ENCODE data around the gene CKMT2. TPM values are rescaled to one million over a fixed set of nuclear protein-coding genes. Genes with fewer than 3 reads are reported as not detected.

The CKMT2 gene
- total and polyA plus RNA-seq, 2 donors = 0.33 to 1.7 TPM

GRCh38 chr5:81301271-81302015, 68.3 kb downstream of the CKMT2 start, which contains the start of gene ZCCHC9:
ZCCHC9 (plus strand) TSS chr5:81301587; CDS start chr5:81304758, 3,171 bp downstream.
- Histone ChIP-seq H3K27ac (ENCODE audit: low read depth in 1 of 2, low read length in 1 of 2) (peak within 1 kb of the TSS; percentile 91 to 92), H3K4me1 (ENCODE audit: control insufficient read depth in 2 of 2, insufficient read depth in 2 of 2, low read length in 2 of 2) (peaks cover 12 to 19% of the 10 kb centered on the region in 2 donors)

GRCh38 chr5:81302596-81302995, 69.5 kb downstream of the CKMT2 start:
- Histone ChIP-seq H3K4me1 (ENCODE audit: control insufficient read depth in 2 of 2, insufficient read depth in 2 of 2, low read length in 2 of 2) (peaks cover 12 to 19% of the 10 kb centered on the region in 2 donors), H3K27me3 (ENCODE audit: control insufficient read depth in 2 of 2, insufficient read depth in 1 of 2, low read length in 1 of 2) (no peaks in the 10 kb centered on the region), H3K9me3 (ENCODE audit: control insufficient read depth in 2 of 2, insufficient read depth in 1 of 2, low read length in 1 of 2) (no peaks in the 10 kb centered on the region), H3K4me3 (ENCODE audit: low read length in 2 of 2) (no peak overlapping the region), H3K36me3 (ENCODE audit: control insufficient read depth in 2 of 2, insufficient read depth in 2 of 2, low read length in 1 of 2) (peaks cover 6 to 8% of the 10 kb centered on the region in 2 donors), H3K27ac (ENCODE audit: low read depth in 1 of 2, low read length in 1 of 2) (no peak overlapping the region)
- DNase-seq (ENCODE audit: low read depth in 6 of 9, low spot score in 9 of 9) = no peak
- 97% methylated on average over 5 of the region's 5 CpGs for WGBS

More at GRCh38 chr5:81301271-81302015, 68.3 kb downstream of the CKMT2 start, which contains the start of gene ZCCHC9:
- H3K4me3 ChIP-seq (ENCODE audit: low read length in 2 of 2) = peak within 1 kb of the TSS; percentile 73 to 93
- no peaks in the 10 kb centered on the region for H3K27me3 ChIP-seq (ENCODE audit: control insufficient read depth in 2 of 2, insufficient read depth in 1 of 2, low read length in 1 of 2)
- peaks cover 6 to 8% of the 10 kb centered on the region in 2 donors for H3K36me3 ChIP-seq (ENCODE audit: control insufficient read depth in 2 of 2, insufficient read depth in 2 of 2, low read length in 1 of 2)
- WGBS = under 1% methylated on average over 54 of the region's 54 CpGs
- no peaks in the 10 kb centered on the region for H3K9me3 ChIP-seq (ENCODE audit: control insufficient read depth in 2 of 2, insufficient read depth in 1 of 2, low read length in 1 of 2)
- DNase-seq (ENCODE audit: low read depth in 6 of 9, low spot score in 9 of 9) = peak; percentile 85 to 96 (median 89)

DNA sequence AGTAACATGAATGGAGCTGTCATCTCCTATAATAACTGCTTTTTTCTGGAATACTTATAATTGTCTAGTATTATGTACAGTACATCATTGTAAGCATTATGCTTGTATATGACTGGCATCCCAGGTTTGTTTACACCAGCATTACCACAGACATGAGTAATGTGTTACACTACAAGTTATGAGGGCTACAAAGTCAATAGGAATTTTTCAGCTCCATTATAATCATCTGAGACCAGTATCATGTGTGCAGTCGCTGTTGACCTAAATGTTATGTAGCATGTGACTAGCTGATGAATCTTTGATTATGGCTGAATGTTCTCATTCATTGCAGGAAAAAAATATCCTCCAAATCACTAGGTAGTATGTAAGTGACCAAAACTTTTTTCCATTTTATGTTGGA, 70.4 kb downstream of the CKMT2 start:
- Histone ChIP-seq H3K4me3 (ENCODE audit: low read length in 2 of 2) (no peak overlapping the region), H3K36me3 (ENCODE audit: control insufficient read depth in 2 of 2, insufficient read depth in 2 of 2, low read length in 1 of 2) (peaks cover 6 to 11% of the 10 kb centered on the region in 2 donors), H3K4me1 (ENCODE audit: control insufficient read depth in 2 of 2, insufficient read depth in 2 of 2, low read length in 2 of 2) (peaks cover 12 to 19% of the 10 kb centered on the region in 2 donors), H3K27ac (ENCODE audit: low read depth in 1 of 2, low read length in 1 of 2) (no peak overlapping the region), H3K9me3 (ENCODE audit: control insufficient read depth in 2 of 2, insufficient read depth in 1 of 2, low read length in 1 of 2) (no peaks in the 10 kb centered on the region), H3K27me3 (ENCODE audit: control insufficient read depth in 2 of 2, insufficient read depth in 1 of 2, low read length in 1 of 2) (no peaks in the 10 kb centered on the region)
- no peak for DNase-seq (ENCODE audit: low read depth in 6 of 9, low spot score in 9 of 9)
- 97% methylated on average over 1 of the region's 1 CpG for WGBS

GRCh38 chr5:81305785-81306184, 72.7 kb downstream of the CKMT2 start:
- H3K9me3 ChIP-seq (ENCODE audit: control insufficient read depth in 2 of 2, insufficient read depth in 1 of 2, low read length in 1 of 2) = no peaks in the 10 kb centered on the region
- H3K27me3 ChIP-seq (ENCODE audit: control insufficient read depth in 2 of 2, insufficient read depth in 1 of 2, low read length in 1 of 2) = no peaks in the 10 kb centered on the region
- H3K4me3 ChIP-seq (ENCODE audit: low read length in 2 of 2) = no peak overlapping the region
- H3K36me3 ChIP-seq (ENCODE audit: control insufficient read depth in 2 of 2, insufficient read depth in 2 of 2, low read length in 1 of 2) = peaks cover 9 to 15% of the 10 kb centered on the region in 2 donors
- H3K4me1 ChIP-seq (ENCODE audit: control insufficient read depth in 2 of 2, insufficient read depth in 2 of 2, low read length in 2 of 2) = peaks cover 4 to 10% of the 10 kb centered on the region in 2 donors
- no peak for DNase-seq (ENCODE audit: low read depth in 6 of 9, low spot score in 9 of 9)
- no peak overlapping the region for H3K27ac ChIP-seq (ENCODE audit: low read depth in 1 of 2, low read length in 1 of 2)

DNA sequence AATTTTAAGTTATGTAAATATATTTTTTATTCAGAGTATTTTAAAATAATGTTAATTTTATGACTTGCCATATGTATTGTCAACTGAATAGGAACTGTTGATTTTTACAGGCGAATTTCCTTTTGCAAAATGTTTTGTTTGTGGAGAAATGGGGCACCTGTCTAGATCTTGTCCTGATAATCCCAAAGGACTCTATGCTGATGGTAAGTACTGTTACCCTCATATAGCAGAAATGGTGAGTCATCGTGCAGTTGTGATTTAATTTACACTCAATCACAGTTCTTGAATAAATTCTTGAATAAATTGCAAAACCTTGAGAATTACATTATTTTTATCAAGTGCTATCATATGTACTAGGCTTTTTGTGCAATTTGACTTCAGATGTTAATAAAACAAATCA, 75.7 kb downstream of the CKMT2 start:
- no peaks in the 10 kb centered on the region for H3K4me1 ChIP-seq (ENCODE audit: control insufficient read depth in 2 of 2, insufficient read depth in 2 of 2, low read length in 2 of 2)
- over 99% methylated on average over 2 of the region's 2 CpGs for WGBS
- peaks cover 11 to 35% of the 10 kb centered on the region in 2 donors for H3K36me3 ChIP-seq (ENCODE audit: control insufficient read depth in 2 of 2, insufficient read depth in 2 of 2, low read length in 1 of 2)
- no peak for DNase-seq (ENCODE audit: low read depth in 6 of 9, low spot score in 9 of 9)
- H3K27ac ChIP-seq (ENCODE audit: low read depth in 1 of 2, low read length in 1 of 2) = no peak overlapping the region
- H3K27me3 ChIP-seq (ENCODE audit: control insufficient read depth in 2 of 2, insufficient read depth in 1 of 2, low read length in 1 of 2) = no peaks in the 10 kb centered on the region
- no peak overlapping the region for H3K4me3 ChIP-seq (ENCODE audit: low read length in 2 of 2)
- H3K9me3 ChIP-seq (ENCODE audit: control insufficient read depth in 2 of 2, insufficient read depth in 1 of 2, low read length in 1 of 2) = no peaks in the 10 kb centered on the region

- Histone ChIP-seq H3K4me3 (ENCODE audit: low read length in 2 of 2) (no peak overlapping the region), H3K36me3 (ENCODE audit: control insufficient read depth in 2 of 2, insufficient read depth in 2 of 2, low read length in 1 of 2) (peaks cover 7 to 38% of the 10 kb centered on the region in 2 donors), H3K4me1 (ENCODE audit: control insufficient read depth in 2 of 2, insufficient read depth in 2 of 2, low read length in 2 of 2) (no peaks in the 10 kb centered on the region), H3K9me3 (ENCODE audit: control insufficient read depth in 2 of 2, insufficient read depth in 1 of 2, low read length in 1 of 2) (no peaks in the 10 kb centered on the region), H3K27me3 (ENCODE audit: control insufficient read depth in 2 of 2, insufficient read depth in 1 of 2, low read length in 1 of 2) (no peaks in the 10 kb centered on the region), H3K27ac (ENCODE audit: low read depth in 1 of 2, low read length in 1 of 2) (no peak overlapping the region)
- no peak for DNase-seq (ENCODE audit: low read depth in 6 of 9, low spot score in 9 of 9)
- WGBS = 97% methylated on average over 1 of the region's 1 CpG
Measured at GRCh38 chr5:81310402-81311063, 77.4 kb downstream of the CKMT2 start.

- no peak overlapping the region for H3K4me3 ChIP-seq (ENCODE audit: low read length in 2 of 2)
- DNase-seq (ENCODE audit: low read depth in 6 of 9, low spot score in 9 of 9) = no peak
- no peak overlapping the region for H3K27ac ChIP-seq (ENCODE audit: low read depth in 1 of 2, low read length in 1 of 2)
- H3K9me3 ChIP-seq (ENCODE audit: control insufficient read depth in 2 of 2, insufficient read depth in 1 of 2, low read length in 1 of 2) = no peaks in the 10 kb centered on the region
- no peaks in the 10 kb centered on the region for H3K27me3 ChIP-seq (ENCODE audit: control insufficient read depth in 2 of 2, insufficient read depth in 1 of 2, low read length in 1 of 2)
- H3K36me3 ChIP-seq (ENCODE audit: control insufficient read depth in 2 of 2, insufficient read depth in 2 of 2, low read length in 1 of 2) = peaks cover 7 to 37% of the 10 kb centered on the region in 2 donors
- no peaks in the 10 kb centered on the region for H3K4me1 ChIP-seq (ENCODE audit: control insufficient read depth in 2 of 2, insufficient read depth in 2 of 2, low read length in 2 of 2)
Measured at GRCh38 chr5:81313278-81313677, 80.2 kb downstream of the CKMT2 start.

DNA sequence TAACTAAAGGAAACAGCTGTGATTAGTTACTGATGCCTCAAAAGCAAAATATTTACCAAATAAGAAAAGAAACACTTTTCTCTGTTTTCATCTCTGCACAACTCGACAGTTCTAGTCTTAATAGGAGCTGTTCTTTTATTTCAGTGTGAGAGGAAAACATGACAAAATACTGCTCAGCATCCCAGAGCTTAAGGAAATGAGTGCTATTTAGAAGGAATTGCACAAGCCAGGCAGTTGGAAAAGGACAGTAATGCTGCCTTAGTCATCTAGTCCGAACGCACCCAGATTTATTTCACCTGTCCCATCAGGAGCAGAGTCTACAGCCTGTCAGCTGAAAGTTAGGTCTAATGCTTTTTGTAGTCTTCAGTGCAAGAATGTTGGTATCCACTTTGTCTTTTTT, 80.6 kb downstream of the CKMT2 start:
- Histone ChIP-seq H3K9me3 (ENCODE audit: control insufficient read depth in 2 of 2, insufficient read depth in 1 of 2, low read length in 1 of 2) (no peaks in the 10 kb centered on the region), H3K27me3 (ENCODE audit: control insufficient read depth in 2 of 2, insufficient read depth in 1 of 2, low read length in 1 of 2) (no peaks in the 10 kb centered on the region), H3K4me3 (ENCODE audit: low read length in 2 of 2) (no peak overlapping the region), H3K27ac (ENCODE audit: low read depth in 1 of 2, low read length in 1 of 2) (no peak overlapping the region), H3K4me1 (ENCODE audit: control insufficient read depth in 2 of 2, insufficient read depth in 2 of 2, low read length in 2 of 2) (no peaks in the 10 kb centered on the region), H3K36me3 (ENCODE audit: control insufficient read depth in 2 of 2, insufficient read depth in 2 of 2, low read length in 1 of 2) (peaks cover 7 to 34% of the 10 kb centered on the region in 2 donors)
- 98% methylated on average over 3 of the region's 3 CpGs for WGBS
- no peak for DNase-seq (ENCODE audit: low read depth in 6 of 9, low spot score in 9 of 9)

DNA sequence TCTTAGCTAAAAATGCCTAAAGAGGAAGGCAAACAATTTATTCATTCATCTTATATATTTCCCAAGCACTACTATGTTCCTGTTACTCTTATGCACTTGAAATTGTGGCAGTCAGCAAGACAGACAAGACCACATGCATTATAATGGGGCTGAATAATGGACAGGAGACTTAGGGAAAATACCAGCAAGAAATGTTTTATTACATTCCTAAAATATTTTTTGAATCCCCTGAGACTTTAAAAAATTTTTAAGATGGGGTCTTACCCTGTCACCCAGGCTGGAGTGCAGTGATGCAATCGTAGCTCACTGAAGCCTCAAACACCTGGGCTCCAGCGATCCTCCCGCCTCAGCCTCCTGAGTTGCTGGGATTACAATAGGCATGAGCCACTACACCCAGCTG, 81.5 kb downstream of the CKMT2 start:
- peaks cover 4 to 33% of the 10 kb centered on the region in 2 donors for H3K36me3 ChIP-seq (ENCODE audit: control insufficient read depth in 2 of 2, insufficient read depth in 2 of 2, low read length in 1 of 2)
- no peaks in the 10 kb centered on the region for H3K27me3 ChIP-seq (ENCODE audit: control insufficient read depth in 2 of 2, insufficient read depth in 1 of 2, low read length in 1 of 2)

More for the DNA sequence above, 81.5 kb downstream of the CKMT2 start:
- H3K9me3 ChIP-seq (ENCODE audit: control insufficient read depth in 2 of 2, insufficient read depth in 1 of 2, low read length in 1 of 2) = no peaks in the 10 kb centered on the region
- H3K27ac ChIP-seq (ENCODE audit: low read depth in 1 of 2, low read length in 1 of 2) = no peak overlapping the region
- H3K4me1 ChIP-seq (ENCODE audit: control insufficient read depth in 2 of 2, insufficient read depth in 2 of 2, low read length in 2 of 2) = no peaks in the 10 kb centered on the region
- H3K4me3 ChIP-seq (ENCODE audit: low read length in 2 of 2) = no peak overlapping the region
- 97% methylated on average over 3 of the region's 3 CpGs for WGBS
- no peak for DNase-seq (ENCODE audit: low read depth in 6 of 9, low spot score in 9 of 9)
